Measurements from ENCODE around the gene TMPRSS4. TPM values are rescaled to one million over a fixed set of nuclear protein-coding genes. Genes with fewer than 3 reads are reported as not detected.
A peak's percentile ranks its signal among the peaks of the same experiment; 100 is the strongest.

The TMPRSS4 gene
- total and polyA plus RNA-seq, 9 of the 15 experiments (the other 6 are each of a cell fraction or from before 2014, with no cell fraction given), result 4.0 to 10.0 (median 5.6) TPM

DNA sequence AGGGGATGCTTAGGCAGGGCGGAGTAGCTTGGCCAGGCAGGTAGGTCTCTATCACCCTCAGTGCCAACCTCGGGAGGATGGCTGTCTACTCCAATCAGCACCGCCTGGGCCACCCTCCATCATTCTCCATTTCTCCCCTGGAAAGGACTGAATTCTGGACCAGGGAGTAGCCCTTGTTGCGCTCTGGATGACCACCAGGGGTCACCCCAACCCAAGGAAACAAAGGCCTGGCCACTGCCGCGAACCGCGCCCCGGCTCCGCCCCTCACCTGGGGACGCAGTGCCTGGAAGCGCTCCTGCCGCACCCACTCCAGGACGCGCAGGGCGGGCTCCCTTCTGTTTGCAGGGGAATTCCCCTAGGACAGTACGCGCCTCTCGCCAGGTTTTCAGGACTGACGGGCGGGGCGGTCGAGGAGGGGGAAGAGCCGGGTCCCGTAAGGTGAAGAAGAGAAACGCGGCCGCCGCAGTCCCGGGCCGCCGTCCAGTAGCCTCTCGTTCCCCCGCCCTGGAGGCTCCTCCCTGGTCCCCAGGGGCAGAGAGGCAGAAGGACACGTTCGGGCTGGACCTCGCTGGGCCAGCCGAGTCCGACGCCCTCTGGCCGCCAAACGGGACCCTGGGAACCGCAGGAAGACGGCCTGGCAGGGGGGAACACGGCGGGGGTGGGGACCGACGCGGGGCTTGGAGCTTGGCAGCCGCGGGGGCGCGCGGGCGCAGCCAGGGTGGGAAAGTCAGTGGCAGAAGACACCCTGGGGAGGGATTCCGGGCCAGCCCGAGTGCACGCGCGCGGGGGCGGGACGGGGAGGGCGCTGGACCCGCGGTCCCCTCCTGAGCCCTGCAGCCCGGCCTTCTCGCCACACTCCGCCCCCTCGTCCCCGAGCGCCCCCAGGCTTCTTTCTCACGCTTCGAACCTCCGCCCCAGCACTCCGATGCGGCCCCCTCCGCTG, 68.7 kb downstream of the TMPRSS4 start (continued):
- TF ChIP-seq CREB1 (IDR thresholded peaks at IDR 0.05), result no peak
- TF ChIP-seq CREB1 (CRISPR knock-in tag; IDR thresholded peaks at IDR 0.05), result 0 out of 2 replicates have a peak, but pooled peaks have one; percentile 40
- no peak for TF ChIP-seq HMG20A (CRISPR knock-in tag; conservative IDR thresholded peaks at IDR 0.05)
- TF ChIP-seq ARID2 (IDR thresholded peaks at IDR 0.05), result peak; percentile 47; the same call in 1 of the 2 replicates
- TF ChIP-seq, protein P1, sequence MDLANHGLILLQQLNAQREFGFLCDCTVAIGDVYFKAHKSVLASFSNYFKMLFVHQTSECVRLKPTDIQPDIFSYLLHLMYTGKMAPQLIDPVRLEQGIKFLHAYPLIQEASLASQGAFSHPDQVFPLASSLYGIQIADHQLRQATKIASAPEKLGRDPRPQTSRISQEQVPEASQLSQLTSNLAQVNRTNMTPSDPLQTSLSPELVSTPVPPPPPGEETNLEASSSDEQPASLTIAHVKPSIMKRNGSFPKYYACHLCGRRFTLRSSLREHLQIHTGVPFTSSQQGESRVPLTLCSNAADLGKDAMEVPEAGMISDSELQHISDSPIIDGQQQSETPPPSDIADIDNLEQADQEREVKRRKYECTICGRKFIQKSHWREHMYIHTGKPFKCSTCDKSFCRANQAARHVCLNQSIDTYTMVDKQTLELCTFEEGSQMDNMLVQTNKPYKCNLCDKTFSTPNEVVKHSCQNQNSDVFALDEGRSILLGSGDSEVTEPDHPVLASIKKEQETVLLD (IDR thresholded peaks at IDR 0.05), result no peak
- no peak for TF ChIP-seq GTF2E2 (tag; IDR thresholded peaks at IDR 0.05)
- TF ChIP-seq, protein P2, sequence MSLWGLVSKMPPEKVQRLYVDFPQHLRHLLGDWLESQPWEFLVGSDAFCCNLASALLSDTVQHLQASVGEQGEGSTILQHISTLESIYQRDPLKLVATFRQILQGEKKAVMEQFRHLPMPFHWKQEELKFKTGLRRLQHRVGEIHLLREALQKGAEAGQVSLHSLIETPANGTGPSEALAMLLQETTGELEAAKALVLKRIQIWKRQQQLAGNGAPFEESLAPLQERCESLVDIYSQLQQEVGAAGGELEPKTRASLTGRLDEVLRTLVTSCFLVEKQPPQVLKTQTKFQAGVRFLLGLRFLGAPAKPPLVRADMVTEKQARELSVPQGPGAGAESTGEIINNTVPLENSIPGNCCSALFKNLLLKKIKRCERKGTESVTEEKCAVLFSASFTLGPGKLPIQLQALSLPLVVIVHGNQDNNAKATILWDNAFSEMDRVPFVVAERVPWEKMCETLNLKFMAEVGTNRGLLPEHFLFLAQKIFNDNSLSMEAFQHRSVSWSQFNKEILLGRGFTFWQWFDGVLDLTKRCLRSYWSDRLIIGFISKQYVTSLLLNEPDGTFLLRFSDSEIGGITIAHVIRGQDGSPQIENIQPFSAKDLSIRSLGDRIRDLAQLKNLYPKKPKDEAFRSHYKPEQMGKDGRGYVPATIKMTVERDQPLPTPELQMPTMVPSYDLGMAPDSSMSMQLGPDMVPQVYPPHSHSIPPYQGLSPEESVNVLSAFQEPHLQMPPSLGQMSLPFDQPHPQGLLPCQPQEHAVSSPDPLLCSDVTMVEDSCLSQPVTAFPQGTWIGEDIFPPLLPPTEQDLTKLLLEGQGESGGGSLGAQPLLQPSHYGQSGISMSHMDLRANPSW (CRISPR knock-in tag; IDR thresholded peaks at IDR 0.05), result no peak
- peak; percentile 74 to 80 for TF ChIP-seq MAZ (CRISPR knock-in tag; conservative IDR thresholded peaks at IDR 0.05 in 1 of 2, IDR thresholded peaks at IDR 0.05 in 1 of 2)
- TF ChIP-seq SMC3 (conservative IDR thresholded peaks at IDR 0.05; ENCODE audit: insufficient read depth, low read depth, low read length), result peak; percentile 95
- no peak for TF ChIP-seq SIRT6 (IDR thresholded peaks at IDR 0.05; ENCODE audit: low read depth, low read length)
- TF ChIP-seq GTF2F1 (IDR thresholded peaks at IDR 0.05; ENCODE audit: low read depth, low read length), result no peak
- TF ChIP-seq ZEB2 (IDR thresholded peaks at IDR 0.05), result peak; percentile 75; the same call in 1 of the 2 replicates
- 0 out of 2 replicates have a peak, but pooled peaks have one; percentile 53 for TF ChIP-seq NCOA6 (IDR thresholded peaks at IDR 0.05)
- no peak for TF ChIP-seq POLR2G (IDR thresholded peaks at IDR 0.05; ENCODE audit: low read depth, low read length)
